SK-N-SH treated with all-trans-retinoic acid at 6 μM for 48 hours (cell line): ENCODE data around the gene MRTFA.

ENCODE experiments used
- ARNTL ChIP-seq: fragments of 450-650 bp; formaldehyde crosslinking; IDR thresholded peaks from 2 replicates; pipeline ENCODE4 v1.5.0; 2020; ENCODE audit warnings: low read depth, mild to moderate bottlenecking, moderate library complexity, borderline replicate concordance
- GLIS3 ChIP-seq: fragments of 250-450 bp; sonication (Bioruptor Pico); IDR thresholded peaks from 2 replicates; pipeline ENCODE4 v1.5.0; 2020; ENCODE audit warnings: mild to moderate bottlenecking, moderate library complexity
- OSR1 ChIP-seq: fragments of 250-450 bp; sonication (Bioruptor Pico); IDR thresholded peaks from 2 replicates; pipeline ENCODE4 v1.8.0; 2022; ENCODE audit warnings: moderate library complexity, mild to moderate bottlenecking, inconsistent platforms
- RARB ChIP-seq: fragments of 250-450 bp; sonication (Bioruptor Pico); IDR thresholded peaks from 2 replicates; pipeline ENCODE4 v1.8.0; 2021; ENCODE audit warnings: mild to moderate bottlenecking, moderate library complexity
- ZNF70 ChIP-seq: fragments of 450-650 bp; formaldehyde crosslinking; IDR thresholded peaks from 2 replicates; pipeline ENCODE4 v1.5.0; 2020; ENCODE audit warnings: mild to moderate bottlenecking, moderate library complexity
- TF ChIP-seq, protein P1 (sequence below): fragments of 250-450 bp; sonication (Bioruptor Pico); IDR thresholded peaks from 2 replicates; pipeline ENCODE4 v1.5.0; 2020; ENCODE audit warnings: mild to moderate bottlenecking, moderate library complexity
- TF ChIP-seq, protein P2 (sequence below): fragments of 250-450 bp; sonication (Bioruptor Pico); IDR thresholded peaks from 2 replicates; pipeline ENCODE4 v1.8.0; 2020; ENCODE audit warnings: mild to moderate bottlenecking, moderate library complexity, borderline replicate concordance

DNA sequence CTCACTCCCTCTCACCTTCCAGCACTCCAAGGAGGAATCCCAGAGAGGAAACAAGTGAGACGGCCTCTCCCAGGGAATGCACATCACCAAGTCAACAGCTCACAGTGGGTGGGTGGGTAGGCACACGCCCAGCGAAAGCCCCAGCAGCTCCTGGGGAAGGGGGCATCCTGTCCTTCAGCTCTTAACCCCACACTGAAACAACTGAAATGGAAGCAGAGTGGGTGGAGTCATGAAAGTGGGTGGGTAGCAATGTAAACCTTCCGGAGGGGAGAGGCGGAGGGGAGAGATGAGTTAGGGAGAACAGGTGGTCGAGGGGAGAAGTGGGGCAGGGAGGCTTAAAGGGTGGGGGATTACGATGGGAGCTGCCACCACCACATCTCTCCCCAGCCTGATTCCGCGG lies 48.2 kb upstream of the MRTFA start:
- TF ChIP-seq, protein P1, sequence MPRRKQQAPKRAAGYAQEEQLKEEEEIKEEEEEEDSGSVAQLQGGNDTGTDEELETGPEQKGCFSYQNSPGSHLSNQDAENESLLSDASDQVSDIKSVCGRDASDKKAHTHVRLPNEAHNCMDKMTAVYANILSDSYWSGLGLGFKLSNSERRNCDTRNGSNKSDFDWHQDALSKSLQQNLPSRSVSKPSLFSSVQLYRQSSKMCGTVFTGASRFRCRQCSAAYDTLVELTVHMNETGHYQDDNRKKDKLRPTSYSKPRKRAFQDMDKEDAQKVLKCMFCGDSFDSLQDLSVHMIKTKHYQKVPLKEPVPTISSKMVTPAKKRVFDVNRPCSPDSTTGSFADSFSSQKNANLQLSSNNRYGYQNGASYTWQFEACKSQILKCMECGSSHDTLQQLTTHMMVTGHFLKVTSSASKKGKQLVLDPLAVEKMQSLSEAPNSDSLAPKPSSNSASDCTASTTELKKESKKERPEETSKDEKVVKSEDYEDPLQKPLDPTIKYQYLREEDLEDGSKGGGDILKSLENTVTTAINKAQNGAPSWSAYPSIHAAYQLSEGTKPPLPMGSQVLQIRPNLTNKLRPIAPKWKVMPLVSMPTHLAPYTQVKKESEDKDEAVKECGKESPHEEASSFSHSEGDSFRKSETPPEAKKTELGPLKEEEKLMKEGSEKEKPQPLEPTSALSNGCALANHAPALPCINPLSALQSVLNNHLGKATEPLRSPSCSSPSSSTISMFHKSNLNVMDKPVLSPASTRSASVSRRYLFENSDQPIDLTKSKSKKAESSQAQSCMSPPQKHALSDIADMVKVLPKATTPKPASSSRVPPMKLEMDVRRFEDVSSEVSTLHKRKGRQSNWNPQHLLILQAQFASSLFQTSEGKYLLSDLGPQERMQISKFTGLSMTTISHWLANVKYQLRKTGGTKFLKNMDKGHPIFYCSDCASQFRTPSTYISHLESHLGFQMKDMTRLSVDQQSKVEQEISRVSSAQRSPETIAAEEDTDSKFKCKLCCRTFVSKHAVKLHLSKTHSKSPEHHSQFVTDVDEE (CRISPR knock-in tag): no peak
- no peak for TF ChIP-seq ZNF70 (CRISPR knock-in tag)
- TF ChIP-seq GLIS3 (CRISPR knock-in tag): no peak
- no peak for TF ChIP-seq RARB (CRISPR knock-in tag)
- TF ChIP-seq, protein P2, sequence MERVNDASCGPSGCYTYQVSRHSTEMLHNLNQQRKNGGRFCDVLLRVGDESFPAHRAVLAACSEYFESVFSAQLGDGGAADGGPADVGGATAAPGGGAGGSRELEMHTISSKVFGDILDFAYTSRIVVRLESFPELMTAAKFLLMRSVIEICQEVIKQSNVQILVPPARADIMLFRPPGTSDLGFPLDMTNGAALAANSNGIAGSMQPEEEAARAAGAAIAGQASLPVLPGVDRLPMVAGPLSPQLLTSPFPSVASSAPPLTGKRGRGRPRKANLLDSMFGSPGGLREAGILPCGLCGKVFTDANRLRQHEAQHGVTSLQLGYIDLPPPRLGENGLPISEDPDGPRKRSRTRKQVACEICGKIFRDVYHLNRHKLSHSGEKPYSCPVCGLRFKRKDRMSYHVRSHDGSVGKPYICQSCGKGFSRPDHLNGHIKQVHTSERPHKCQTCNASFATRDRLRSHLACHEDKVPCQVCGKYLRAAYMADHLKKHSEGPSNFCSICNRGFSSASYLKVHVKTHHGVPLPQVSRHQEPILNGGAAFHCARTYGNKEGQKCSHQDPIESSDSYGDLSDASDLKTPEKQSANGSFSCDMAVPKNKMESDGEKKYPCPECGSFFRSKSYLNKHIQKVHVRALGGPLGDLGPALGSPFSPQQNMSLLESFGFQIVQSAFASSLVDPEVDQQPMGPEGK (CRISPR knock-in tag): no peak
- TF ChIP-seq OSR1: no peak
- no peak for TF ChIP-seq ARNTL
